Measurements from ENCODE around the gene WNK3.

WNK3 gene

DNA sequence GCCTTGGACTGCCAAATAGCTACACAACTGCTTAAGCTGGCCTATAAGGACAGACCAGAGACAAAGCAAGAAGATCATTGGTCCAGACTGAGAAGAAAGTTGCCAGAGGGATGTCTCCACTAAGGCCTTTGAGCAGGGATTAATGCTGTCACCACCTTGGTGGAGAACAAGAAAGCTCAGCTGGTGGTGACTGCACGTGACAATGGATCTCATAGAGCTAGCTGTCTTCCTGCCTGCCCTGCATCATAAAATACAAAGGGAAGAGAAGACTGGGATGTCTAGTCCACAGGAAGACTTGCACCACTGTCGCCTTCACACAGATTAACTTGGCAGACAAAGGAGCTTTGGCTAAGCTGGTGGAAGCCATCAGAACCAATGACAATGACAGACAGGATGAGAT is 134.3 kb downstream of the WNK3 start:
- no peak for DNase-seq (ENCODE audit: low spot score)
- in situ Hi-C loops (cut with MboI; ENCODE audit: low sequenced_read_pairs, unreplicated experiment), result no loop called here
- TF ChIP-seq, protein P1, sequence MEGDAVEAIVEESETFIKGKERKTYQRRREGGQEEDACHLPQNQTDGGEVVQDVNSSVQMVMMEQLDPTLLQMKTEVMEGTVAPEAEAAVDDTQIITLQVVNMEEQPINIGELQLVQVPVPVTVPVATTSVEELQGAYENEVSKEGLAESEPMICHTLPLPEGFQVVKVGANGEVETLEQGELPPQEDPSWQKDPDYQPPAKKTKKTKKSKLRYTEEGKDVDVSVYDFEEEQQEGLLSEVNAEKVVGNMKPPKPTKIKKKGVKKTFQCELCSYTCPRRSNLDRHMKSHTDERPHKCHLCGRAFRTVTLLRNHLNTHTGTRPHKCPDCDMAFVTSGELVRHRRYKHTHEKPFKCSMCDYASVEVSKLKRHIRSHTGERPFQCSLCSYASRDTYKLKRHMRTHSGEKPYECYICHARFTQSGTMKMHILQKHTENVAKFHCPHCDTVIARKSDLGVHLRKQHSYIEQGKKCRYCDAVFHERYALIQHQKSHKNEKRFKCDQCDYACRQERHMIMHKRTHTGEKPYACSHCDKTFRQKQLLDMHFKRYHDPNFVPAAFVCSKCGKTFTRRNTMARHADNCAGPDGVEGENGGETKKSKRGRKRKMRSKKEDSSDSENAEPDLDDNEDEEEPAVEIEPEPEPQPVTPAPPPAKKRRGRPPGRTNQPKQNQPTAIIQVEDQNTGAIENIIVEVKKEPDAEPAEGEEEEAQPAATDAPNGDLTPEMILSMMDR (IDR thresholded peaks at IDR 0.05; ENCODE audit: borderline replicate concordance, control extremely low read depth, extremely low read depth, insufficient read depth, missing control alignments), result no peak

DNA sequence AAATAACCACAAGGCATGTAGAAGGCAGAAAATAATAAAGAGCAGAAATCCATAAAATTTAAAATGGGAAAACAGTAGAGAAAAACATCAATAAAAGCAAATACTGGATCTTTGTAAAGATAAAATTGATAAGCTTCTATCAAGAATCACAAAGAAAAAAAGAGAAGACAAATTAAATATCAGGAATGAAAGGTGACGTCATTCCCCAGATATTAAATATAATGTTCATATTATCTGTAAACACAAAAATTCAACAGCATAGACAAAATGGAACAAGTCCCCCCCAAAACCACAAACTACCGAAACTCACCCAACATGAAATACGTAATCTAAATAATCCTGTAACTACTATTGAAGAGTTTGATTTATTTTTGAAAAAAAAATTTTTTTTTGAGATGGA is 144.2 kb downstream of the WNK3 start:
- in situ Hi-C loops (cut with MboI; ENCODE audit: low sequenced_read_pairs, unreplicated experiment), result no loop called here
- TF ChIP-seq, protein P1 (IDR thresholded peaks at IDR 0.05; ENCODE audit: borderline replicate concordance, control extremely low read depth, extremely low read depth, insufficient read depth, missing control alignments), result no peak
- DNase-seq (ENCODE audit: low spot score), result no peak

DNA sequence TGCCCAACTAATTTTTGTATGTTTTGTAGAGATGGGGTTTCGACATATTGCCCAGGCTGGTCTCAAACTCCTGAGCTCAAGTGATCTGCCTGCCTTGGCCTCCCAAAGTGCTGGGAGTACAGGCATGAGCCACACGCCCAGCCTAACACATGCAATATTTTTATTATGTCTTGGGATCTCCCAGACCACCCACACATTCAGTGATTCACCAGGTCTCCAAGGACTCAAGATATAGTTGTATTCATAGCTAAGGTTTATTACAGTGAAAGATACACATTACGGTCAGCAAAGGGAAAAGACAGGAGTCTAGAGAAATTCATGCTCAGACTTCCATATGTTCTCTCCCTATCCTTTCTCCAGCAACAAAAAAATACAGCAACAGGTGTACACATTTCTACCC is 149.3 kb downstream of the WNK3 start:
- in situ Hi-C loops (cut with MboI; ENCODE audit: low sequenced_read_pairs, unreplicated experiment), result no loop called here
- TF ChIP-seq, protein P1 (IDR thresholded peaks at IDR 0.05; ENCODE audit: borderline replicate concordance, control extremely low read depth, extremely low read depth, insufficient read depth, missing control alignments), result no peak
- DNase-seq (ENCODE audit: low spot score), result no peak

DNA sequence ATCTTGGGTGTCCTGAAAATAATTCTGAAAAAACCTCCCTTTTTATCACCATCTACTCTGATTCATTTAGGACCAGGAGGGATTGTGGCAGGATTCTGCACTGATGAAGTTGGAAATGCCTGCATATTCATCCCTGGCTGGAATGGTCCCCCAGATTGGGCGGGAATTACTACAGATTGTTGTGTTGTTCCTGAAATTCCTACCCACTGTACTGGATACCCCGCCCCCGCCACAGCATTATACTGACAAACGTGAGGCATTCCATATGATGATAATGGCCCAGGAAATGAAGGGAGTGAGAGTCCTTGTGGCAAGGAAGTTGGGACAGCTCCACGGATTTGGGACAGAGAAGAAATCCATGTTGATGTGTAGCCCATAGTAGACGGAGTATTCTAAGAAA is 159.6 kb downstream of the WNK3 start:
- TF ChIP-seq, protein P1 (IDR thresholded peaks at IDR 0.05; ENCODE audit: borderline replicate concordance, control extremely low read depth, extremely low read depth, insufficient read depth, missing control alignments), result no peak

DNA sequence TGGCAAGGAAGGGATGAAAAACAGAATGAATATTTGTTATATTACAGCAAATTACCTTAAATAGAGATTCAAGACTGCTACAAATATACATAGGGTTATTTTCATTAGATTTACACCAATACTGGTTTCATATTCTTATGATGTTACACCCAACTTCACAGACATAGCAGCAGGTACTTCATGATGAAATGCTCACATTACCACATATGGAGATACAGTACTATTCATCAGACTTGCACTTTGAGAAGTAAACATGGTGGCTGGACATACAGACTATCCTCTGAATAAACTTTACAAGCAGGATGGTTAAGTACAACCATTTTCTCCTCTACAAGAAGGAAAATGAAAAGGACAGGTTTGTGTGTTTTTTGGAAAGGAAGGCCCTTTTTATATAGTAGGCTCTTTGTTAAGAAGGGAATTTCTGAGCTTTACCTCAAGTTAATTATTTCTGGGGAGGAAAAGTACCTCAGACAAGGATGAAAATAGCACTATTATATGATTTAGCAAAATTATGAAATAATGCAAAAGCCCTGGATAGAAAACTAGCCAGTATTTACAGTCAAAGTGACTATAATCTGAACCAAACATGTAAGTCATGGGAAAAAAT is 162.8 kb downstream of the WNK3 start:
- in situ Hi-C loops (cut with MboI; ENCODE audit: low sequenced_read_pairs, unreplicated experiment), result no loop called here
- no peak for DNase-seq (ENCODE audit: low spot score)
- TF ChIP-seq, protein P1 (IDR thresholded peaks at IDR 0.05; ENCODE audit: borderline replicate concordance, control extremely low read depth, extremely low read depth, insufficient read depth, missing control alignments), result no peak

More for the DNA sequence above, 159.6 kb downstream of the WNK3 start:
- in situ Hi-C loops (cut with MboI; ENCODE audit: low sequenced_read_pairs, unreplicated experiment), result no loop called here
- DNase-seq (ENCODE audit: low spot score), result no peak

DNA sequence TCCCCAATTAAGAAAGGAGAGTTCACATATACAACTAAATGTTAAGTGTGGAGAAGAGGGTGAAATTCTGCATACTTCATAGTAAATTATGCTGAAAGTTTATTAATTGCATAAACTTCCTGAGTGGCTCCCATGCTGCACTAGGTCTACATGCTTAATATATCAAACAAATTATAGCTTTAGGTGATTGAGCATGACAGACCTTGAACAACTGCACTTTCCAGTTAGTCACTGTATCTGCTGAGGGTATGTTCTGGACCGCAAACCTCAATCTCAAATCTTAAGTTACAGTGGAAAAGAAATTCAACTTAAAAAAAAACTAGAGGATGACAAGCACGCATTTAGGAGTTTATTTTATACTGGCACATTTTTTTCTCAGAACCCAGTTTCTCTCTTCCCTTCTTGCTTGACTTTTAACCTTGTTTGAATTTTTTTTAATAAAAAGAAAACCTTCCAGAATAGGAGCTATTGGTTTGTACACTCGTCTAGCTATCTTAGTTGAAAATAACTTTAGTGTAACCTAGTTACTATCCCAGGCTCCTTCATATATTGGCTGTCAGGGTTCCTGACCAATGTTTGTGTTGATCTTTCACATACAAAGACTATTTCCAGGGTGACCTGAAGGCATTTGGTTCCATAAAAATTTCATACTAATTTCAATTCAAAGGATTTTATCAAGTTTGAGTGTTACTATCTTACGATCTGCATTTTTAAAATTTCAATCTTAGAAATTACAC is 164.6 kb downstream of the WNK3 start:
- no peak for DNase-seq (ENCODE audit: low spot score)
- TF ChIP-seq, protein P1 (IDR thresholded peaks at IDR 0.05; ENCODE audit: borderline replicate concordance, control extremely low read depth, extremely low read depth, insufficient read depth, missing control alignments), result no peak

More for the DNA sequence above, 164.6 kb downstream of the WNK3 start:
- in situ Hi-C loops (cut with MboI; ENCODE audit: low sequenced_read_pairs, unreplicated experiment), result no loop called here

All from GM13976 (cell line).